Muscle layer of duodenum (tissue), 2 donors: ENCODE data around the gene HOXA9.
A peak's percentile ranks its signal among the peaks of the same experiment; 100 is the strongest.

Source experiments
- H3K27ac ChIP-seq: one replicate; pipeline ENCODE4 v1.7.0; 2013; ENCODE audit warnings: mild to moderate bottlenecking, low read length
- H3K27me3 ChIP-seq: one replicate; pipeline ENCODE4 v1.7.0; 2013; ENCODE audit warnings: low read depth, mild to moderate bottlenecking, control low read depth, low read length
- H3K36me3 ChIP-seq, 2 donors: one replicate each; pipeline ENCODE4 v1.7.0; 2013; ENCODE audit warnings: low read length in 2 of 2, control low read depth in 1 of 2, mild to moderate bottlenecking in 1 of 2; ENCODE audit not compliant: insufficient read depth in 2 of 2, control insufficient read depth in 1 of 2
- H3K4me1 ChIP-seq, 2 donors: one replicate each; pipeline ENCODE4 v1.7.0; 2013; ENCODE audit warnings: low read length in 2 of 2, mild to moderate bottlenecking in 2 of 2, control low read depth in 1 of 2, moderate library complexity in 1 of 2; ENCODE audit not compliant: insufficient read depth in 2 of 2, control insufficient read depth in 1 of 2
- H3K4me3 ChIP-seq, 2 donors: one replicate each; pipeline ENCODE4 v1.7.0; 2013; ENCODE audit warnings: low read length in 2 of 2, low read depth in 1 of 2, mild to moderate bottlenecking in 1 of 2
- H3K9me3 ChIP-seq, 2 donors: one replicate each; pipeline ENCODE4 v1.7.0; 2013; ENCODE audit warnings: low read length in 2 of 2, control low read depth in 1 of 2, mild to moderate bottlenecking in 1 of 2; ENCODE audit not compliant: control insufficient read depth in 1 of 2
- donor health status: healthy.

The HOXA9 gene

GRCh38 chr7:27191833-27192545 is 26.7 kb upstream of the HOXA9 start:
- Histone ChIP-seq H3K4me1 (peaks cover 0 to 30% of the 10 kb centered on the region in 2 donors), H3K9me3 (peaks cover 0 to 3% of the 10 kb centered on the region in 2 donors), H3K27me3 (peaks cover 90% of the 10 kb centered on the region), H3K27ac (no peak overlapping the region), H3K4me3 (peak overlapping the region in 1 of 2 donors; percentile 43), H3K36me3 (no peaks in the 10 kb centered on the region)

- Histone ChIP-seq H3K27me3 (peaks cover 90% of the 10 kb centered on the region), H3K36me3 (no peaks in the 10 kb centered on the region), H3K27ac (no peak overlapping the region), H3K9me3 (peaks cover 0 to 4% of the 10 kb centered on the region in 2 donors), H3K4me3 (no peak overlapping the region), H3K4me1 (peaks cover 0 to 30% of the 10 kb centered on the region in 2 donors)
These were observed 25.9 kb upstream of the HOXA9 start for GRCh38 chr7:27191161-27191731.

GRCh38 chr7:27189997-27190748 is 24.8 kb upstream of the HOXA9 start:
- Histone ChIP-seq H3K36me3 (no peaks in the 10 kb centered on the region), H3K4me1 (peaks cover 0 to 33% of the 10 kb centered on the region in 2 donors), H3K27me3 (peaks cover 95% of the 10 kb centered on the region), H3K9me3 (peaks cover 0 to 8% of the 10 kb centered on the region in 2 donors), H3K27ac (no peak overlapping the region), H3K4me3 (no peak overlapping the region)

GRCh38 chr7:27189295-27189996 is 24.1 kb upstream of the HOXA9 start:
- Histone ChIP-seq H3K9me3 (peaks cover 0 to 8% of the 10 kb centered on the region in 2 donors), H3K4me3 (no peak overlapping the region), H3K27ac (no peak overlapping the region), H3K4me1 (peaks cover 0 to 41% of the 10 kb centered on the region in 2 donors), H3K27me3 (peaks cover 94% of the 10 kb centered on the region), H3K36me3 (no peaks in the 10 kb centered on the region)

- H3K27ac ChIP-seq: no peak overlapping the region
- peak overlapping the region in 1 of 2 donors; percentile 33 for H3K4me3 ChIP-seq
- peaks cover 0 to 48% of the 10 kb centered on the region in 2 donors for H3K4me1 ChIP-seq
- peaks cover 92% of the 10 kb centered on the region for H3K27me3 ChIP-seq
- peaks cover 0 to 8% of the 10 kb centered on the region in 2 donors for H3K9me3 ChIP-seq
- H3K36me3 ChIP-seq: no peaks in the 10 kb centered on the region
These were observed 23.3 kb upstream of the HOXA9 start for GRCh38 chr7:27188386-27189294.

- no peaks in the 10 kb centered on the region for H3K36me3 ChIP-seq
- H3K4me1 ChIP-seq: peaks cover 0 to 50% of the 10 kb centered on the region in 2 donors
- H3K4me3 ChIP-seq: no peak overlapping the region
- H3K27me3 ChIP-seq: peaks cover 93% of the 10 kb centered on the region
- peaks cover 0 to 8% of the 10 kb centered on the region in 2 donors for H3K9me3 ChIP-seq
- H3K27ac ChIP-seq: no peak overlapping the region
These were observed 22.4 kb upstream of the HOXA9 start for GRCh38 chr7:27187475-27188385.

- Histone ChIP-seq H3K27me3 (peaks cover 97% of the 10 kb centered on the region), H3K4me3 (no peak overlapping the region), H3K9me3 (peaks cover 0 to 8% of the 10 kb centered on the region in 2 donors), H3K4me1 (peaks cover 0 to 44% of the 10 kb centered on the region in 2 donors), H3K27ac (no peak overlapping the region), H3K36me3 (no peaks in the 10 kb centered on the region)
These were observed 21.5 kb upstream of the HOXA9 start for GRCh38 chr7:27186668-27187474.

GRCh38 chr7:27185854-27186667 is 20.7 kb upstream of the HOXA9 start:
- H3K27ac ChIP-seq: no peak overlapping the region
- H3K4me1 ChIP-seq: peaks cover 0 to 43% of the 10 kb centered on the region in 2 donors
- H3K9me3 ChIP-seq: peaks cover 0 to 8% of the 10 kb centered on the region in 2 donors
- no peaks in the 10 kb centered on the region for H3K36me3 ChIP-seq
- peaks cover 94% of the 10 kb centered on the region for H3K27me3 ChIP-seq
- no peak overlapping the region for H3K4me3 ChIP-seq
